ENCODE data around the gene HPSE2.

Gene HPSE2

GRCh38 chr10:98582363-98582762 lies 653.3 kb downstream of the HPSE2 start:
- Histone ChIP-seq H3K4me3 (ENCODE audit: low read depth, low read length) (no peak overlapping the region), H3K27me3 (replicated peaks) (no peaks in the 10 kb centered on the region), H3K27ac (no peak overlapping the region), H3K36me3 (replicated peaks) (no peaks in the 10 kb centered on the region)
- TF ChIP-seq, protein P1, sequence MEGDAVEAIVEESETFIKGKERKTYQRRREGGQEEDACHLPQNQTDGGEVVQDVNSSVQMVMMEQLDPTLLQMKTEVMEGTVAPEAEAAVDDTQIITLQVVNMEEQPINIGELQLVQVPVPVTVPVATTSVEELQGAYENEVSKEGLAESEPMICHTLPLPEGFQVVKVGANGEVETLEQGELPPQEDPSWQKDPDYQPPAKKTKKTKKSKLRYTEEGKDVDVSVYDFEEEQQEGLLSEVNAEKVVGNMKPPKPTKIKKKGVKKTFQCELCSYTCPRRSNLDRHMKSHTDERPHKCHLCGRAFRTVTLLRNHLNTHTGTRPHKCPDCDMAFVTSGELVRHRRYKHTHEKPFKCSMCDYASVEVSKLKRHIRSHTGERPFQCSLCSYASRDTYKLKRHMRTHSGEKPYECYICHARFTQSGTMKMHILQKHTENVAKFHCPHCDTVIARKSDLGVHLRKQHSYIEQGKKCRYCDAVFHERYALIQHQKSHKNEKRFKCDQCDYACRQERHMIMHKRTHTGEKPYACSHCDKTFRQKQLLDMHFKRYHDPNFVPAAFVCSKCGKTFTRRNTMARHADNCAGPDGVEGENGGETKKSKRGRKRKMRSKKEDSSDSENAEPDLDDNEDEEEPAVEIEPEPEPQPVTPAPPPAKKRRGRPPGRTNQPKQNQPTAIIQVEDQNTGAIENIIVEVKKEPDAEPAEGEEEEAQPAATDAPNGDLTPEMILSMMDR (IDR thresholded peaks at IDR 0.05; ENCODE audit: low read depth, low read length, missing control alignments) = no peak
- in situ Hi-C loops (cut with HindIII; ENCODE audit: low pct_ligation_motif_present, low sequenced_read_pairs) = no loop called here
- DNase-seq = no peak

GRCh38 chr10:98577578-98577977 lies 658.1 kb downstream of the HPSE2 start:
- no peak overlapping the region for H3K4me3 ChIP-seq (ENCODE audit: low read depth, low read length)

GRCh38 chr10:98577168-98577567 lies 658.5 kb downstream of the HPSE2 start:
- Histone ChIP-seq H3K36me3 (replicated peaks) (no peaks in the 10 kb centered on the region), H3K27ac (no peak overlapping the region), H3K4me3 (ENCODE audit: low read depth, low read length) (no peak overlapping the region), H3K27me3 (replicated peaks) (no peaks in the 10 kb centered on the region)
- no peak for DNase-seq
- TF ChIP-seq, protein P1 (IDR thresholded peaks at IDR 0.05; ENCODE audit: low read depth, low read length, missing control alignments) = no peak
- in situ Hi-C loops (cut with HindIII; ENCODE audit: low pct_ligation_motif_present, low sequenced_read_pairs) = no loop called here

More at GRCh38 chr10:98577578-98577977, 658.1 kb downstream of the HPSE2 start:
- in situ Hi-C loops (cut with HindIII; ENCODE audit: low pct_ligation_motif_present, low sequenced_read_pairs) = no loop called here
- TF ChIP-seq, protein P1 (IDR thresholded peaks at IDR 0.05; ENCODE audit: low read depth, low read length, missing control alignments) = no peak
- Histone ChIP-seq H3K36me3 (replicated peaks) (no peaks in the 10 kb centered on the region), H3K27me3 (replicated peaks) (no peaks in the 10 kb centered on the region), H3K27ac (no peak overlapping the region)
- no peak for DNase-seq

GRCh38 chr10:98576096-98576495 lies 659.6 kb downstream of the HPSE2 start:
- no peaks in the 10 kb centered on the region for H3K36me3 ChIP-seq (replicated peaks)
- H3K4me3 ChIP-seq (ENCODE audit: low read depth, low read length) = no peak overlapping the region
- in situ Hi-C loops (cut with HindIII; ENCODE audit: low pct_ligation_motif_present, low sequenced_read_pairs) = no loop called here
- H3K27me3 ChIP-seq (replicated peaks) = no peaks in the 10 kb centered on the region
- DNase-seq = no peak
- TF ChIP-seq, protein P1 (IDR thresholded peaks at IDR 0.05; ENCODE audit: low read depth, low read length, missing control alignments) = no peak
- H3K27ac ChIP-seq = no peak overlapping the region

GRCh38 chr10:98572594-98572993 lies 663.1 kb downstream of the HPSE2 start:
- in situ Hi-C loops (cut with HindIII; ENCODE audit: low pct_ligation_motif_present, low sequenced_read_pairs) = no loop called here
- H3K27ac ChIP-seq = no peak overlapping the region
- TF ChIP-seq, protein P1 (IDR thresholded peaks at IDR 0.05; ENCODE audit: low read depth, low read length, missing control alignments) = no peak
- H3K4me3 ChIP-seq (ENCODE audit: low read depth, low read length) = no peak overlapping the region
- DNase-seq = no peak
- H3K36me3 ChIP-seq (replicated peaks) = no peaks in the 10 kb centered on the region
- no peaks in the 10 kb centered on the region for H3K27me3 ChIP-seq (replicated peaks)

DNA sequence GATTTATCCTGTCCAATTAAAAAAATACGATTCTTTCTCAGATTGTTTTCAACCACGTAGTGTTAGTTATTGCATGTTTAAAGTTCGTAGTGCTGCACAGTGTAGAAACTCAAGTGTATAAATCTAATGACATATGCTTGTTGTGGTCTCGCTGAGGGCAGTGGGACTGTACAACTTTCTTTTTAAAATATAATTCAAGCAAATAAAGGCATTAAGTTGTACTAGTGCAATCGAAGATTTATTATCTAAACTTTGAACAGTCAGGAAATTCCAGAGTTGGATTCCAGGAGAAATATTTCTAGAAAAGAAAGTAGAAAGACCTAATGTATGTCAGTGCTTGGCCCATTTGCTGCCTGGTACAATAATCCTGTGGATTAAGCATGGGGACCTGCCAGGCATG lies 664.8 kb downstream of the HPSE2 start:
- no peak for DNase-seq
- TF ChIP-seq, protein P1 (IDR thresholded peaks at IDR 0.05; ENCODE audit: low read depth, low read length, missing control alignments) = no peak
- Histone ChIP-seq H3K36me3 (replicated peaks) (no peaks in the 10 kb centered on the region), H3K27ac (no peak overlapping the region), H3K4me3 (ENCODE audit: low read depth, low read length) (no peak overlapping the region), H3K27me3 (replicated peaks) (no peaks in the 10 kb centered on the region)
- in situ Hi-C loops (cut with HindIII; ENCODE audit: low pct_ligation_motif_present, low sequenced_read_pairs) = no loop called here
